Stimulated activated CD8-positive, alpha-beta memory T cell treated with anti-CD3 and anti-CD28 coated beads, Interleukin-12 subunit alpha, Interleukin-12 subunit beta, amount 100 ng/mL, for 24 hours (primary cell): ENCODE results near the gene SPDYE17.
"Not testable (repeated sequence)": the region's sequence is repeated elsewhere in the genome, so short reads cannot be mapped to it uniquely, and the experiment has no call there.

Source experiments
- DNase-seq: peaks from one replicate; pipeline ENCODE4 v3.0.0-alpha.2; 2020; ENCODE audit errors: extremely low read depth

Gene SPDYE17

GRCh38 chr7:76998764-76999450 is 33.3 kb downstream of the SPDYE17 start:
- DNase-seq, result not testable (repeated sequence)

GRCh38 chr7:76998285-76998589 is 33.9 kb downstream of the SPDYE17 start:
- no peak for DNase-seq

- no peak for DNase-seq
These were observed 34.5 kb downstream of the SPDYE17 start for GRCh38 chr7:76997381-76998284.

- DNase-seq, result not testable (repeated sequence)
These were observed 35.2 kb downstream of the SPDYE17 start for GRCh38 chr7:76996932-76997331.

- DNase-seq, result not testable (repeated sequence)
These were observed 37.9 kb downstream of the SPDYE17 start for GRCh38 chr7:76994286-76994685.

GRCh38 chr7:76993831-76994230 is 38.3 kb downstream of the SPDYE17 start:
- not testable (repeated sequence) for DNase-seq

- DNase-seq, result not testable (repeated sequence)
These were observed 39.3 kb downstream of the SPDYE17 start for GRCh38 chr7:76992871-76993270.

GRCh38 chr7:76992204-76992603 is 40.0 kb downstream of the SPDYE17 start:
- DNase-seq, result not testable (repeated sequence)

GRCh38 chr7:76990202-76990601 is 42.0 kb downstream of the SPDYE17 start:
- DNase-seq, result not testable (repeated sequence)

- not testable (repeated sequence) for DNase-seq
These were observed 46.0 kb downstream of the SPDYE17 start for GRCh38 chr7:76985924-76986717.

GRCh38 chr7:76984784-76985136 is 47.4 kb downstream of the SPDYE17 start:
- not testable (repeated sequence) for DNase-seq

- DNase-seq, result not testable (repeated sequence)
These were observed 48.0 kb downstream of the SPDYE17 start for GRCh38 chr7:76983937-76984783.

- not testable (repeated sequence) for DNase-seq
These were observed 48.8 kb downstream of the SPDYE17 start for GRCh38 chr7:76983333-76983732.

- not testable (repeated sequence) for DNase-seq
These were observed 49.7 kb downstream of the SPDYE17 start for GRCh38 chr7:76982501-76982900.

GRCh38 chr7:76981187-76981970 is 50.8 kb downstream of the SPDYE17 start:
- not testable (repeated sequence) for DNase-seq

- DNase-seq, result not testable (repeated sequence)
These were observed 51.6 kb downstream of the SPDYE17 start for GRCh38 chr7:76980576-76980975.

GRCh38 chr7:76977761-76978367 is 54.3 kb downstream of the SPDYE17 start:
- not testable (repeated sequence) for DNase-seq

- DNase-seq, result not testable (repeated sequence)
These were observed 57.2 kb downstream of the SPDYE17 start for GRCh38 chr7:76974793-76975579.

GRCh38 chr7:76974336-76974735 is 57.8 kb downstream of the SPDYE17 start:
- DNase-seq, result not testable (repeated sequence)
